HG03432 (cell line): Measurements from ENCODE around the gene IFITM1.
"Not testable (repeated sequence)": the region's sequence is repeated elsewhere in the genome, so short reads cannot be mapped to it uniquely, and the experiment has no call there.

Source experiments
- ATAC-seq: cut with Tn5 transposase; IDR thresholded peaks from one replicate; pipeline ENCODE4 v1.9.1; 2021; ENCODE audit warnings: mild to moderate bottlenecking, moderate library complexity; ENCODE audit not compliant: unreplicated experiment

The IFITM1 gene

GRCh38 chr11:325796-326591, 12.2 kb downstream of the IFITM1 start:
- ATAC-seq = no peak

- no peak for ATAC-seq
Measured at GRCh38 chr11:326592-326841, 12.7 kb downstream of the IFITM1 start.

GRCh38 chr11:326842-327580, 13.2 kb downstream of the IFITM1 start:
- peak; percentile 58 for ATAC-seq

GRCh38 chr11:327581-327923, 13.7 kb downstream of the IFITM1 start:
- ATAC-seq = no peak

GRCh38 chr11:328012-328411, 14.2 kb downstream of the IFITM1 start:
- ATAC-seq = no peak

GRCh38 chr11:328516-329100, 14.8 kb downstream of the IFITM1 start:
- ATAC-seq = not testable (repeated sequence)

GRCh38 chr11:329886-330253, 16.0 kb downstream of the IFITM1 start:
- no peak for ATAC-seq

- no peak for ATAC-seq
Measured at GRCh38 chr11:330307-330693, 16.5 kb downstream of the IFITM1 start.

- ATAC-seq = peak; percentile 37
Measured at GRCh38 chr11:330694-331357, 17.0 kb downstream of the IFITM1 start.

GRCh38 chr11:331358-332060, 17.7 kb downstream of the IFITM1 start:
- no peak for ATAC-seq

- no peak for ATAC-seq
Measured at GRCh38 chr11:332651-333480, 19.0 kb downstream of the IFITM1 start.

GRCh38 chr11:333616-334263, 19.9 kb downstream of the IFITM1 start:
- not testable (repeated sequence) for ATAC-seq

- ATAC-seq = no peak
Measured at GRCh38 chr11:334264-334994, 20.6 kb downstream of the IFITM1 start.

- ATAC-seq = no peak
Measured at GRCh38 chr11:335779-336658, 22.2 kb downstream of the IFITM1 start.

- ATAC-seq = no peak
Measured at GRCh38 chr11:336659-337198, 22.9 kb downstream of the IFITM1 start.

GRCh38 chr11:337711-338110, 23.9 kb downstream of the IFITM1 start:
- ATAC-seq = no peak

- ATAC-seq = no peak
Measured at GRCh38 chr11:339963-340362, 26.1 kb downstream of the IFITM1 start.
